Astrocyte (in vitro differentiated cells and primary cell): ENCODE results near the gene PI4KB. TPM values are rescaled to one million over a fixed set of nuclear protein-coding genes. Genes with fewer than 3 reads are reported as not detected.
A peak's percentile ranks its signal among the peaks of the same experiment; 100 is the strongest.

ENCODE experiments used
- DNase-seq: peaks from one replicate; pipeline ENCODE4 v3.0.0-alpha.2; 2010; ENCODE audit warnings: low read depth
- FAIRE-seq: peaks from 2 replicates; lab custom pipeline; 2011; peaks lifted over from hg19 to GRCh38; lab: Jason Lieb, UNC
- H2AFZ ChIP-seq: 2 replicates; pipeline ENCODE4 v1.6.0; 2012; ENCODE audit warnings: low read depth, low read length, inconsistent platforms
- H3K27ac ChIP-seq: 2 replicates; pipeline ENCODE4 v1.5.1; 2011; ENCODE audit warnings: low read depth, low read length, inconsistent platforms
- H3K27me3 ChIP-seq: 2 replicates; pipeline ENCODE4 v1.6.0; 2011; ENCODE audit warnings: low read length, inconsistent platforms; ENCODE audit not compliant: insufficient read depth
- H3K36me3 ChIP-seq: 2 replicates; pipeline ENCODE4 v1.5.1; 2011; ENCODE audit warnings: low read length, inconsistent platforms; ENCODE audit not compliant: insufficient read depth
- H3K4me1 ChIP-seq: 2 replicates; pipeline ENCODE4 v1.5.1; 2011; ENCODE audit warnings: low read length, inconsistent platforms; ENCODE audit not compliant: insufficient read depth
- H3K4me2 ChIP-seq: 2 replicates; pipeline ENCODE4 v1.6.0; 2012; ENCODE audit warnings: low read length, inconsistent platforms
- H3K4me3 ChIP-seq: 2 replicates; pipeline ENCODE4 v1.5.1; 2011; ENCODE audit warnings: low read depth, mild to moderate bottlenecking, low read length, inconsistent platforms; ENCODE audit not compliant: insufficient read depth
- H3K79me2 ChIP-seq: 2 replicates; pipeline ENCODE4 v1.6.0; 2012; ENCODE audit warnings: mild to moderate bottlenecking, low read length, inconsistent platforms; ENCODE audit not compliant: insufficient read depth
- H3K9ac ChIP-seq: 2 replicates; pipeline ENCODE4 v1.6.0; 2012; ENCODE audit warnings: mild to moderate bottlenecking, low read length, inconsistent platforms
- H3K9me3 ChIP-seq: 2 replicates; pipeline ENCODE4 v1.5.1; 2012; ENCODE audit warnings: low read depth, mild to moderate bottlenecking, low read length, inconsistent platforms; ENCODE audit not compliant: insufficient read depth
- H4K20me1 ChIP-seq: 2 replicates; pipeline ENCODE4 v1.6.0; 2012; ENCODE audit warnings: low read length, inconsistent platforms; ENCODE audit not compliant: insufficient read depth
- H3K27ac Mint-ChIP-seq: one replicate; pipeline ENCODE4 v1.8.0; 2021; ENCODE audit warnings: mild to moderate bottlenecking, mixed read lengths; ENCODE audit not compliant: unreplicated experiment
- H3K27me3 Mint-ChIP-seq: one replicate; pipeline ENCODE4 v1.8.0; 2021; ENCODE audit warnings: low read depth, mixed read lengths; ENCODE audit not compliant: unreplicated experiment
- H3K36me3 Mint-ChIP-seq: one replicate; pipeline ENCODE4 v1.8.0; 2021; ENCODE audit warnings: low read depth, mixed read lengths; ENCODE audit not compliant: unreplicated experiment
- H3K4me1 Mint-ChIP-seq: one replicate; pipeline ENCODE4 v1.8.0; 2021; ENCODE audit warnings: low read depth, mixed read lengths; ENCODE audit not compliant: unreplicated experiment
- H3K4me3 Mint-ChIP-seq: one replicate; pipeline ENCODE4 v1.8.0; 2021; ENCODE audit warnings: mild to moderate bottlenecking, moderate library complexity, mixed read lengths; ENCODE audit not compliant: unreplicated experiment
- H3K9me3 Mint-ChIP-seq: one replicate; pipeline ENCODE4 v1.8.0; 2021; ENCODE audit warnings: mild to moderate bottlenecking, mixed read lengths; ENCODE audit not compliant: unreplicated experiment
- EZH2 ChIP-seq: IDR thresholded peaks from 2 replicates; pipeline ENCODE4 v1.6.1; 2012; ENCODE audit warnings: mild to moderate bottlenecking, low read length, inconsistent platforms; ENCODE audit not compliant: insufficient read depth
- total RNA-seq: library from RNA; stranded (reverse); gene quantifications from 2 replicates; pipeline ENCODE4 v1.2.1, GENCODE V29; 2021
- TF ChIP-seq, protein P1 (sequence below): IDR thresholded peaks from 2 replicates; pipeline ENCODE4 v1.5.1; 2011; ENCODE audit warnings: low read depth, mild to moderate bottlenecking, inconsistent platforms, low read length, moderate library complexity; ENCODE audit not compliant: insufficient read depth

PI4KB gene
- total RNA-seq, 1 donor from 2014 or later, result 67.8 TPM

GRCh38 chr1:151273924-151274466, 53.2 kb downstream of the PI4KB start:
- no peak for DNase-seq
- Mint-ChIP-seq H3K27me3 (no peaks in the 10 kb centered on the region), H3K4me3 (no peak overlapping the region), H3K9me3 (no peaks in the 10 kb centered on the region), H3K36me3 (peaks cover 17% of the 10 kb centered on the region), H3K4me1 (peaks cover 6% of the 10 kb centered on the region), H3K27ac (no peak overlapping the region)
- Histone ChIP-seq H3K36me3 (peaks cover 3% of the 10 kb centered on the region), H3K79me2 (no peaks in the 10 kb centered on the region), H3K4me2 (no peak overlapping the region), H2AFZ (no peak overlapping the region), H3K9ac (no peak overlapping the region), H4K20me1 (no peaks in the 10 kb centered on the region), H3K4me3 (no peak overlapping the region), H3K4me1 (no peaks in the 10 kb centered on the region), H3K27me3 (no peaks in the 10 kb centered on the region), H3K9me3 (no peaks in the 10 kb centered on the region), H3K27ac (no peak overlapping the region)
- no peak for TF ChIP-seq EZH2
- TF ChIP-seq, protein P1, sequence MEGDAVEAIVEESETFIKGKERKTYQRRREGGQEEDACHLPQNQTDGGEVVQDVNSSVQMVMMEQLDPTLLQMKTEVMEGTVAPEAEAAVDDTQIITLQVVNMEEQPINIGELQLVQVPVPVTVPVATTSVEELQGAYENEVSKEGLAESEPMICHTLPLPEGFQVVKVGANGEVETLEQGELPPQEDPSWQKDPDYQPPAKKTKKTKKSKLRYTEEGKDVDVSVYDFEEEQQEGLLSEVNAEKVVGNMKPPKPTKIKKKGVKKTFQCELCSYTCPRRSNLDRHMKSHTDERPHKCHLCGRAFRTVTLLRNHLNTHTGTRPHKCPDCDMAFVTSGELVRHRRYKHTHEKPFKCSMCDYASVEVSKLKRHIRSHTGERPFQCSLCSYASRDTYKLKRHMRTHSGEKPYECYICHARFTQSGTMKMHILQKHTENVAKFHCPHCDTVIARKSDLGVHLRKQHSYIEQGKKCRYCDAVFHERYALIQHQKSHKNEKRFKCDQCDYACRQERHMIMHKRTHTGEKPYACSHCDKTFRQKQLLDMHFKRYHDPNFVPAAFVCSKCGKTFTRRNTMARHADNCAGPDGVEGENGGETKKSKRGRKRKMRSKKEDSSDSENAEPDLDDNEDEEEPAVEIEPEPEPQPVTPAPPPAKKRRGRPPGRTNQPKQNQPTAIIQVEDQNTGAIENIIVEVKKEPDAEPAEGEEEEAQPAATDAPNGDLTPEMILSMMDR, result no peak
- no peak for FAIRE-seq

DNA sequence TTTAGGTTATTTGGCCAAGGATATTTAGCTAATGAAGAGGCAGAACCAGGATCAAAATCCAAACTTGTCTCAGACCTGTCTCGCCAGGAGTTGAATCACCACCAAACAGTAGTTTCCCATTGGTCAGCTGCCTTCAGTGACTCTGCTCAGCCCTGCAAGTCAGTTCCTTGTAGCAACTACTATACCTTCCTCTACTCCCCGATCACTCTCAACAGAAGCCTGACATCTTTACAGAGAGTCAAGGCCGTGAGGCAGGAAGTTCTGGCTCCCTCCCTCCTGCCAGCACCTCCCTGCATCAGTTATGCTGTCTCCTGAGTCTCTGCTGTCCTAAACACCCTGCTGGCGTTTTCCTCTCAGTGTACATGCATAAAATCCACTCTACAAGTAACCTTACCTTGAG, 59.5 kb downstream of the PI4KB start:
- H2AFZ ChIP-seq, result no peak overlapping the region

GRCh38 chr1:151266821-151267220, 60.4 kb downstream of the PI4KB start:
- H3K4me3 Mint-ChIP-seq, result no peak overlapping the region
- FAIRE-seq (no peak), DNase-seq (no peak)
- Histone ChIP-seq H3K9me3 (no peaks in the 10 kb centered on the region), H3K4me1 (no peaks in the 10 kb centered on the region), H3K4me3 (no peak overlapping the region), H3K27ac (no peak overlapping the region), H3K79me2 (peaks cover 12% of the 10 kb centered on the region), H3K36me3 (peaks cover 31% of the 10 kb centered on the region), H3K4me2 (no peak overlapping the region), H2AFZ (no peak overlapping the region), H4K20me1 (peaks cover 8% of the 10 kb centered on the region), H3K27me3 (no peaks in the 10 kb centered on the region), H3K9ac (no peak overlapping the region)
- no peaks in the 10 kb centered on the region for H3K27me3 Mint-ChIP-seq
- no peaks in the 10 kb centered on the region for H3K9me3 Mint-ChIP-seq
- no peak for TF ChIP-seq EZH2
- TF ChIP-seq, protein P1, result no peak
- no peak overlapping the region for H3K27ac Mint-ChIP-seq
- peaks cover 4% of the 10 kb centered on the region for H3K4me1 Mint-ChIP-seq
- peaks cover 27% of the 10 kb centered on the region for H3K36me3 Mint-ChIP-seq

More for the DNA sequence above, 59.5 kb downstream of the PI4KB start:
- Histone ChIP-seq H3K9ac (no peak overlapping the region), H3K36me3 (peaks cover 26% of the 10 kb centered on the region), H3K27me3 (no peaks in the 10 kb centered on the region), H3K27ac (no peak overlapping the region), H3K4me1 (no peaks in the 10 kb centered on the region), H3K9me3 (no peaks in the 10 kb centered on the region), H3K79me2 (peaks cover 5% of the 10 kb centered on the region), H3K4me3 (no peak overlapping the region), H4K20me1 (no peaks in the 10 kb centered on the region), H3K4me2 (no peak overlapping the region)
- Mint-ChIP-seq H3K4me1 (peaks cover 4% of the 10 kb centered on the region), H3K27me3 (no peaks in the 10 kb centered on the region), H3K4me3 (no peak overlapping the region), H3K27ac (peak overlapping the region; percentile 75), H3K9me3 (no peaks in the 10 kb centered on the region), H3K36me3 (peaks cover 30% of the 10 kb centered on the region)
- TF ChIP-seq, protein P1, result no peak
- TF ChIP-seq EZH2, result no peak
- no peak for FAIRE-seq
- DNase-seq, result no peak
